GM21825 (cell line): Measurements from ENCODE around the gene CHI3L2.
"Not testable (repeated sequence)": the region's sequence is repeated elsewhere in the genome, so short reads cannot be mapped to it uniquely, and the experiment has no call there.

Experiments used
- ATAC-seq: cut with Tn5 transposase; IDR thresholded peaks from one replicate; pipeline ENCODE4 v1.9.1; 2021; ENCODE audit warnings: mild to moderate bottlenecking, moderate library complexity; ENCODE audit not compliant: unreplicated experiment

Gene CHI3L2

GRCh38 chr1:111201275-111202090 lies 26.0 kb upstream of the CHI3L2 start:
- ATAC-seq: no peak

- no peak for ATAC-seq
Observed at GRCh38 chr1:111202366-111202706, 25.2 kb upstream of the CHI3L2 start.

GRCh38 chr1:111202707-111203623 lies 24.5 kb upstream of the CHI3L2 start:
- no peak for ATAC-seq

GRCh38 chr1:111203681-111204200 lies 23.8 kb upstream of the CHI3L2 start:
- peak; percentile 54 for ATAC-seq

GRCh38 chr1:111204201-111204982 lies 23.1 kb upstream of the CHI3L2 start:
- ATAC-seq: peak; percentile 59

- ATAC-seq: no peak
Observed at GRCh38 chr1:111204983-111205713, 22.4 kb upstream of the CHI3L2 start.

- ATAC-seq: no peak
Observed at GRCh38 chr1:111205714-111206050, 21.8 kb upstream of the CHI3L2 start.

GRCh38 chr1:111208921-111209320 lies 18.6 kb upstream of the CHI3L2 start:
- no peak for ATAC-seq

- ATAC-seq: no peak
Observed at GRCh38 chr1:111209622-111210021, 17.9 kb upstream of the CHI3L2 start.

- ATAC-seq: no peak
Observed at GRCh38 chr1:111211921-111212320, 15.6 kb upstream of the CHI3L2 start.

- no peak for ATAC-seq
Observed at GRCh38 chr1:111212634-111213335, 14.7 kb upstream of the CHI3L2 start.

- no peak for ATAC-seq
Observed at GRCh38 chr1:111213412-111213811, 14.1 kb upstream of the CHI3L2 start.

- ATAC-seq: no peak
Observed at GRCh38 chr1:111214074-111214801, 13.3 kb upstream of the CHI3L2 start.

- ATAC-seq: no peak
Observed at GRCh38 chr1:111214884-111215283, 12.6 kb upstream of the CHI3L2 start.

GRCh38 chr1:111215285-111215684 lies 12.2 kb upstream of the CHI3L2 start:
- not testable (repeated sequence) for ATAC-seq

GRCh38 chr1:111216751-111217150 lies 10.8 kb upstream of the CHI3L2 start:
- no peak for ATAC-seq

- no peak for ATAC-seq
Observed at GRCh38 chr1:111217183-111217910, 10.2 kb upstream of the CHI3L2 start.
